HepG2 (cell line): ENCODE data around the gene EGLN1. TPM values are rescaled to one million over a fixed set of nuclear protein-coding genes. Genes with fewer than 3 reads are reported as not detected.

Experiments
- BORCS8-MEF2B ChIP-seq: sonication (generic); formaldehyde crosslinking; IDR thresholded peaks from 2 replicates; pipeline ENCODE4 v1.8.0; 2022; ENCODE audit warnings: mild to moderate bottlenecking, missing genetic modification reagents
- HES4 ChIP-seq: sonication (generic); formaldehyde crosslinking; IDR thresholded peaks from 2 replicates; pipeline ENCODE4 v1.9.0; 2021; ENCODE audit warnings: mild to moderate bottlenecking, missing genetic modification reagents, borderline replicate concordance
- KDM6A ChIP-seq: IDR thresholded peaks from 2 replicates; pipeline ENCODE4 v1.6.1; 2016; ENCODE audit warnings: low read depth
- NFE2L1 ChIP-seq: sonication (generic); formaldehyde crosslinking; IDR thresholded peaks from 2 replicates; pipeline ENCODE4 v1.4.0; 2020; ENCODE audit warnings: missing genetic modification reagents, mild to moderate bottlenecking, borderline replicate concordance
- NFRKB ChIP-seq: fragments of 450-650 bp; IDR thresholded peaks from 2 replicates; pipeline ENCODE4 v1.6.1; 2017
- NKX3-1 ChIP-seq: sonication (generic); formaldehyde crosslinking; IDR thresholded peaks from 2 replicates; pipeline ENCODE4 v1.5.0; 2020; ENCODE audit warnings: missing genetic modification reagents
- POGZ ChIP-seq: sonication (generic); formaldehyde crosslinking; IDR thresholded peaks from 2 replicates; pipeline ENCODE4 v1.4.0; 2020; ENCODE audit warnings: mild to moderate bottlenecking, missing genetic modification reagents
- POLR2AphosphoS2 ChIP-seq: IDR thresholded peaks from 2 replicates; pipeline ENCODE4 v1.6.1; 2011; ENCODE audit warnings: low read depth, low read length, improper control_type of control experiment
- SMAD3 ChIP-seq: sonication (generic); formaldehyde crosslinking; IDR thresholded peaks from 2 replicates; pipeline ENCODE4 v1.4.0; 2020; ENCODE audit warnings: missing genetic modification reagents
- SOX6 ChIP-seq, 2 experiments: fragments of 450-650 bp in 1 of 2; sonication (generic) in 1 of 2; formaldehyde crosslinking in 1 of 2; IDR thresholded peaks; 2 replicates each; pipeline versions ENCODE4 v1.4.0 to v1.6.1; 2017 to 2020; ENCODE audit warnings: antibody characterized with exemption in 1 of 2, mild to moderate bottlenecking in 1 of 2, missing genetic modification reagents in 1 of 2
- ZMYM2 ChIP-seq: sonication (generic); formaldehyde crosslinking; IDR thresholded peaks from 2 replicates; pipeline ENCODE4 v1.8.0; 2022; ENCODE audit warnings: mild to moderate bottlenecking, missing genetic modification reagents
- ZNF17 ChIP-seq: sonication (generic); formaldehyde crosslinking; IDR thresholded peaks from 2 replicates; pipeline ENCODE4 v1.5.0; 2020; ENCODE audit warnings: mild to moderate bottlenecking, missing genetic modification reagents
- ZNF550 ChIP-seq: sonication (generic); formaldehyde crosslinking; IDR thresholded peaks from 2 replicates; pipeline ENCODE4 v1.4.0; 2020; ENCODE audit warnings: mild to moderate bottlenecking, missing genetic modification reagents, borderline replicate concordance
- ZNF572 ChIP-seq: sonication (generic); formaldehyde crosslinking; IDR thresholded peaks from 2 replicates; pipeline ENCODE4 v1.5.1; 2020; ENCODE audit warnings: mild to moderate bottlenecking, missing genetic modification reagents
- ZNF614 ChIP-seq: IDR thresholded peaks from 2 replicates; pipeline ENCODE4 v1.6.1; 2018; ENCODE audit warnings: missing biosample characterization, missing genetic modification reagents, inconsistent platforms, borderline replicate concordance
- ZNF781 ChIP-seq: sonication (generic); formaldehyde crosslinking; IDR thresholded peaks from 2 replicates; pipeline ENCODE4 v1.5.1; 2020; ENCODE audit warnings: borderline replicate concordance, mild to moderate bottlenecking, missing genetic modification reagents; ENCODE audit errors: not compliant biosample characterization
- polyA plus RNA-seq, 8 experiments: library from polyadenylated mRNA; depleted of rRNA in 3 of 8; stranded (reverse) in 7 of 8; unstranded in 1 of 8; fragments of >200 nt; fragmentation: Illumina TruSeq in 4 of 8; extraction: Trizol in 4 of 8; gene quantifications; 2 replicates each; pipeline versions ENCODE4 v1.2.1 to v1.2.3, GENCODE V29; 2011 to 2016; ENCODE audit warnings: low read depth in 4 of 8, missing spikeins in 1 of 8, mixed read lengths in 1 of 8; ENCODE audit not compliant: insufficient read depth in 1 of 8
- total RNA-seq, 5 experiments: library from RNA; depleted of rRNA; stranded (reverse); fragments of >200 nt; fragmentation: Illumina TruSeq; extraction: Trizol; gene quantifications; 2 replicates each; pipeline ENCODE4 v1.2.3, GENCODE V29; 2016; ENCODE audit warnings: low read depth in 1 of 5
- TF ChIP-seq, protein P1 (sequence below): sonication (generic); formaldehyde crosslinking; IDR thresholded peaks from 2 replicates; pipeline ENCODE4 v1.8.0; 2023; ENCODE audit warnings: mild to moderate bottlenecking, missing genetic modification reagents
- TF ChIP-seq, protein P2 (sequence below): sonication (generic); formaldehyde crosslinking; IDR thresholded peaks from 2 replicates; pipeline ENCODE4 v1.4.0; 2020; ENCODE audit warnings: mild to moderate bottlenecking, missing genetic modification reagents
- TF ChIP-seq, protein P3 (sequence below): sonication (generic); formaldehyde crosslinking; IDR thresholded peaks from 2 replicates; pipeline ENCODE4 v1.4.0; 2020; ENCODE audit warnings: missing genetic modification reagents, borderline replicate concordance
- TF ChIP-seq, protein P4 (sequence below): sonication (generic); formaldehyde crosslinking; IDR thresholded peaks from 2 replicates; pipeline ENCODE4 v1.4.0; 2020; ENCODE audit warnings: mild to moderate bottlenecking, low read depth, missing genetic modification reagents
- TF ChIP-seq, protein P5 (sequence below): sonication (generic); formaldehyde crosslinking; IDR thresholded peaks from 2 replicates; pipeline ENCODE4 v1.4.0; 2020; ENCODE audit warnings: missing genetic modification reagents

Gene EGLN1
- total and polyA plus RNA-seq, 2 of the 13 experiments (the other 11 are each of a cell fraction or from before 2014, with no cell fraction given): 34.4 to 44.1 TPM

- TF ChIP-seq, protein P1, sequence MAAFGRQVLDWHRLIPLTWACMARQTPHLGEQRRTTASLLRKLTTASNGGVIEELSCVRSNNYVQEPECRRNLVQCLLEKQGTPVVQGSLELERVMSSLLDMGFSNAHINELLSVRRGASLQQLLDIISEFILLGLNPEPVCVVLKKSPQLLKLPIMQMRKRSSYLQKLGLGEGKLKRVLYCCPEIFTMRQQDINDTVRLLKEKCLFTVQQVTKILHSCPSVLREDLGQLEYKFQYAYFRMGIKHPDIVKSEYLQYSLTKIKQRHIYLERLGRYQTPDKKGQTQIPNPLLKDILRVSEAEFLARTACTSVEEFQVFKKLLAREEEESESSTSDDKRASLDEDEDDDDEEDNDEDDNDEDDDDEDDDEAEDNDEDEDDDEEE (CRISPR knock-in tag): peak; percentile 90; the same call in 1 of the 2 replicates
- TF ChIP-seq ZNF614 (CRISPR knock-in tag) (peak; percentile 75; the same call in 1 of the 2 replicates), ZMYM2 (CRISPR knock-in tag) (no peak), NKX3-1 (CRISPR knock-in tag) (peak; percentile 66), ZNF17 (no peak), BORCS8-MEF2B (CRISPR knock-in tag) (peak; percentile 68; the same call in 1 of the 2 replicates), POLR2AphosphoS2 (no peak), SMAD3 (CRISPR knock-in tag) (peak; percentile 39; the same call in 1 of the 2 replicates), SOX6 (IDR thresholded peaks at IDR 0.05) (no peak), SOX6 (CRISPR knock-in tag; IDR thresholded peaks at IDR 0.05) (peak; percentile 69), POGZ (CRISPR knock-in tag) (peak; percentile 72; the same call in 1 of the 2 replicates), ZNF550 (CRISPR knock-in tag) (no peak), ZNF572 (CRISPR knock-in tag) (no peak), NFRKB (no peak), HES4 (CRISPR knock-in tag) (peak; percentile 86), KDM6A (CRISPR knock-in tag) (peak; percentile 14; the same call in 1 of the 2 replicates), NFE2L1 (no peak), ZNF781 (no peak)
- TF ChIP-seq, protein P2, sequence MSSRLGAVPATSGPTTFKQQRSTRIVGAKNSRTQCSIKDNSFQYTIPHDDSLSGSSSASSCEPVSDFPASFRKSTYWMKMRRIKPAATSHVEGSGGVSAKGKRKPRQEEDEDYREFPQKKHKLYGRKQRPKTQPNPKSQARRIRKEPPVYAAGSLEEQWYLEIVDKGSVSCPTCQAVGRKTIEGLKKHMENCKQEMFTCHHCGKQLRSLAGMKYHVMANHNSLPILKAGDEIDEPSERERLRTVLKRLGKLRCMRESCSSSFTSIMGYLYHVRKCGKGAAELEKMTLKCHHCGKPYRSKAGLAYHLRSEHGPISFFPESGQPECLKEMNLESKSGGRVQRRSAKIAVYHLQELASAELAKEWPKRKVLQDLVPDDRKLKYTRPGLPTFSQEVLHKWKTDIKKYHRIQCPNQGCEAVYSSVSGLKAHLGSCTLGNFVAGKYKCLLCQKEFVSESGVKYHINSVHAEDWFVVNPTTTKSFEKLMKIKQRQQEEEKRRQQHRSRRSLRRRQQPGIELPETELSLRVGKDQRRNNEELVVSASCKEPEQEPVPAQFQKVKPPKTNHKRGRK (CRISPR knock-in tag): no peak
- TF ChIP-seq, protein P3, sequence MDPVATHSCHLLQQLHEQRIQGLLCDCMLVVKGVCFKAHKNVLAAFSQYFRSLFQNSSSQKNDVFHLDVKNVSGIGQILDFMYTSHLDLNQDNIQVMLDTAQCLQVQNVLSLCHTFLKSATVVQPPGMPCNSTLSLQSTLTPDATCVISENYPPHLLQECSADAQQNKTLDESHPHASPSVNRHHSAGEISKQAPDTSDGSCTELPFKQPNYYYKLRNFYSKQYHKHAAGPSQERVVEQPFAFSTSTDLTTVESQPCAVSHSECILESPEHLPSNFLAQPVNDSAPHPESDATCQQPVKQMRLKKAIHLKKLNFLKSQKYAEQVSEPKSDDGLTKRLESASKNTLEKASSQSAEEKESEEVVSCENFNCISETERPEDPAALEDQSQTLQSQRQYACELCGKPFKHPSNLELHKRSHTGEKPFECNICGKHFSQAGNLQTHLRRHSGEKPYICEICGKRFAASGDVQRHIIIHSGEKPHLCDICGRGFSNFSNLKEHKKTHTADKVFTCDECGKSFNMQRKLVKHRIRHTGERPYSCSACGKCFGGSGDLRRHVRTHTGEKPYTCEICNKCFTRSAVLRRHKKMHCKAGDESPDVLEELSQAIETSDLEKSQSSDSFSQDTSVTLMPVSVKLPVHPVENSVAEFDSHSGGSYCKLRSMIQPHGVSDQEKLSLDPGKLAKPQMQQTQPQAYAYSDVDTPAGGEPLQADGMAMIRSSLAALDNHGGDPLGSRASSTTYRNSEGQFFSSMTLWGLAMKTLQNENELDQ (CRISPR knock-in tag): no peak
- TF ChIP-seq, protein P4, sequence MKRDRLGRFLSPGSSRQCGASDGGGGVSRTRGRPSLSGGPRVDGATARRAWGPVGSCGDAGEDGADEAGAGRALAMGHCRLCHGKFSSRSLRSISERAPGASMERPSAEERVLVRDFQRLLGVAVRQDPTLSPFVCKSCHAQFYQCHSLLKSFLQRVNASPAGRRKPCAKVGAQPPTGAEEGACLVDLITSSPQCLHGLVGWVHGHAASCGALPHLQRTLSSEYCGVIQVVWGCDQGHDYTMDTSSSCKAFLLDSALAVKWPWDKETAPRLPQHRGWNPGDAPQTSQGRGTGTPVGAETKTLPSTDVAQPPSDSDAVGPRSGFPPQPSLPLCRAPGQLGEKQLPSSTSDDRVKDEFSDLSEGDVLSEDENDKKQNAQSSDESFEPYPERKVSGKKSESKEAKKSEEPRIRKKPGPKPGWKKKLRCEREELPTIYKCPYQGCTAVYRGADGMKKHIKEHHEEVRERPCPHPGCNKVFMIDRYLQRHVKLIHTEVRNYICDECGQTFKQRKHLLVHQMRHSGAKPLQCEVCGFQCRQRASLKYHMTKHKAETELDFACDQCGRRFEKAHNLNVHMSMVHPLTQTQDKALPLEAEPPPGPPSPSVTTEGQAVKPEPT (CRISPR knock-in tag): peak; percentile 64; the same call in 1 of the 2 replicates
- TF ChIP-seq, protein P5, sequence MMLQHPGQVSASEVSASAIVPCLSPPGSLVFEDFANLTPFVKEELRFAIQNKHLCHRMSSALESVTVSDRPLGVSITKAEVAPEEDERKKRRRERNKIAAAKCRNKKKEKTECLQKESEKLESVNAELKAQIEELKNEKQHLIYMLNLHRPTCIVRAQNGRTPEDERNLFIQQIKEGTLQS (CRISPR knock-in tag): no peak
Observed at GRCh38 chr1:231421971-231422797, at the start of gene EGLN1 (continued).
